Adrenal gland (tissue), 5 donors: ENCODE data around the gene NPSR1.

Experiments
- CTCF ChIP-seq, 6 experiments: fragments of 450-650 bp in 4 of 6; fragments of 200-600 bp in 2 of 6; sonication (generic) in 1 of 6; IDR thresholded peaks; 1 replicate in 5 of 6; 2 replicates in 1 of 6; pipeline versions ENCODE4 v1.5.1 to v1.8.0; 2016 to 2021; ENCODE audit warnings: antibody characterized with exemption in 6 of 6, mild to moderate bottlenecking in 2 of 6, moderate library complexity in 1 of 6
- POLR2A ChIP-seq, 2 donors: fragments of 450-650 bp; IDR thresholded peaks; one replicate each; pipeline ENCODE4 v1.6.1; 2017; ENCODE audit warnings: antibody characterized with exemption in 2 of 2, mild to moderate bottlenecking in 2 of 2, moderate library complexity in 1 of 2
- donor health status: DM: no; HTN: no; CAD: no.

- no peak for TF ChIP-seq CTCF (IDR thresholded peaks at IDR 0.05)
- no peak for TF ChIP-seq POLR2A (IDR thresholded peaks at IDR 0.05)
Measured at GRCh38 chr7:34851431-34851830, 193.4 kb downstream of the NPSR1 start.
